SK-N-SH treated with all-trans-retinoic acid at 6 μM for 48 hours (cell line): Measurements from ENCODE around the gene THBS3.
A peak's percentile ranks its signal among the peaks of the same experiment; 100 is the strongest.

Source experiments
- ATAC-seq: fragments of 200-7000 bp; cut with Tn5 transposase; 3 replicates; pipeline ENCODE4 v1.9.1; 2020; ENCODE audit warnings: mild to moderate bottlenecking, moderate library complexity
- ARNTL ChIP-seq: fragments of 450-650 bp; formaldehyde crosslinking; IDR thresholded peaks from 2 replicates; pipeline ENCODE4 v1.5.0; 2020; ENCODE audit warnings: low read depth, mild to moderate bottlenecking, moderate library complexity, borderline replicate concordance
- BACH2 ChIP-seq: fragments of 250-450 bp; sonication (Bioruptor Pico); IDR thresholded peaks from 2 replicates; pipeline ENCODE4 v1.9.0; 2021; ENCODE audit warnings: mild to moderate bottlenecking, borderline replicate concordance
- CSDC2 ChIP-seq: fragments of 250-450 bp; sonication (Bioruptor Pico); IDR thresholded peaks from 2 replicates; pipeline ENCODE4 v1.5.0; 2020; ENCODE audit warnings: mild to moderate bottlenecking, moderate library complexity
- CSRNP3 ChIP-seq: fragments of 250-450 bp; sonication (Bioruptor Pico); IDR thresholded peaks from 2 replicates; pipeline ENCODE4 v1.5.1; 2021; ENCODE audit warnings: mild to moderate bottlenecking, moderate library complexity
- ESRRG ChIP-seq: fragments of 250-450 bp; sonication (Bioruptor Pico); IDR thresholded peaks from 2 replicates; pipeline ENCODE4 v1.6.1; 2021; ENCODE audit warnings: mild to moderate bottlenecking
- GLIS3 ChIP-seq: fragments of 250-450 bp; sonication (Bioruptor Pico); IDR thresholded peaks from 2 replicates; pipeline ENCODE4 v1.5.0; 2020; ENCODE audit warnings: mild to moderate bottlenecking, moderate library complexity
- ISL1 ChIP-seq: fragments of 250-450 bp; sonication (Bioruptor Pico); IDR thresholded peaks from 2 replicates; pipeline ENCODE4 v2.1.2; 2022; ENCODE audit warnings: mild to moderate bottlenecking, moderate library complexity
- OSR1 ChIP-seq: fragments of 250-450 bp; sonication (Bioruptor Pico); IDR thresholded peaks from 2 replicates; pipeline ENCODE4 v1.8.0; 2022; ENCODE audit warnings: moderate library complexity, mild to moderate bottlenecking, inconsistent platforms
- PATZ1 ChIP-seq: fragments of 250-450 bp; sonication (Bioruptor Pico); IDR thresholded peaks from 2 replicates; pipeline ENCODE4 v1.8.0; 2020; ENCODE audit warnings: mild to moderate bottlenecking, moderate library complexity, borderline replicate concordance
- POU6F1 ChIP-seq: fragments of 250-450 bp; sonication (Bioruptor Pico); IDR thresholded peaks from 2 replicates; pipeline ENCODE4 v1.8.0; 2021; ENCODE audit warnings: low read depth, mild to moderate bottlenecking, moderate library complexity, borderline replicate concordance
- PPARA ChIP-seq: fragments of 250-450 bp; sonication (Bioruptor Pico); IDR thresholded peaks from 2 replicates; pipeline ENCODE4 v1.5.0; 2020; ENCODE audit warnings: mild to moderate bottlenecking, borderline replicate concordance
- RARB ChIP-seq: fragments of 250-450 bp; sonication (Bioruptor Pico); IDR thresholded peaks from 2 replicates; pipeline ENCODE4 v1.8.0; 2021; ENCODE audit warnings: mild to moderate bottlenecking, moderate library complexity
- SNAI2 ChIP-seq: fragments of 250-450 bp; sonication (Bioruptor Pico); IDR thresholded peaks from 2 replicates; pipeline ENCODE4 v1.5.0; 2020; ENCODE audit warnings: mild to moderate bottlenecking, moderate library complexity
- TCF4 ChIP-seq: fragments of 250-450 bp; sonication (Bioruptor Pico); IDR thresholded peaks from 2 replicates; pipeline ENCODE4 v1.8.0; 2021; ENCODE audit warnings: mild to moderate bottlenecking, moderate library complexity, borderline replicate concordance
- TOX ChIP-seq: fragments of 250-450 bp; sonication (Bioruptor Pico); IDR thresholded peaks from 2 replicates; pipeline ENCODE4 v1.8.0; 2021; ENCODE audit warnings: mild to moderate bottlenecking, moderate library complexity, borderline replicate concordance
- ZC3H10 ChIP-seq: fragments of 250-450 bp; sonication (Bioruptor Pico); IDR thresholded peaks from 2 replicates; pipeline ENCODE4 v1.5.1; 2021; ENCODE audit warnings: mild to moderate bottlenecking, moderate library complexity
- ZFP30 ChIP-seq: fragments of 450-650 bp; formaldehyde crosslinking; IDR thresholded peaks from 2 replicates; pipeline ENCODE4 v1.5.0; 2022; ENCODE audit warnings: mild to moderate bottlenecking, moderate library complexity
- ZNF70 ChIP-seq: fragments of 450-650 bp; formaldehyde crosslinking; IDR thresholded peaks from 2 replicates; pipeline ENCODE4 v1.5.0; 2020; ENCODE audit warnings: mild to moderate bottlenecking, moderate library complexity
- ZNF8 ChIP-seq: fragments of 450-650 bp; formaldehyde crosslinking; IDR thresholded peaks from 2 replicates; pipeline ENCODE4 v1.5.0; 2020; ENCODE audit warnings: mild to moderate bottlenecking, moderate library complexity
- TF ChIP-seq, protein P1 (sequence below): fragments of 250-450 bp; sonication (Bioruptor Pico); IDR thresholded peaks from 2 replicates; pipeline ENCODE4 v1.5.1; 2020; ENCODE audit warnings: low read depth, mild to moderate bottlenecking, moderate library complexity

Gene THBS3

GRCh38 chr1:155253208-155253607 is 45.5 kb upstream of the THBS3 start:
- no peak for ATAC-seq

GRCh38 chr1:155251566-155251965 is 43.9 kb upstream of the THBS3 start:
- ATAC-seq: no peak
- no peak for TF ChIP-seq OSR1 (CRISPR knock-in tag)
- no peak for TF ChIP-seq PPARA (CRISPR knock-in tag)

More at GRCh38 chr1:155253208-155253607, 45.5 kb upstream of the THBS3 start:
- TF ChIP-seq ISL1 (CRISPR knock-in tag) (no peak), ZNF70 (no peak), POU6F1 (no peak), SNAI2 (no peak), BACH2 (no peak), TCF4 (CRISPR knock-in tag) (no peak), ZFP30 (CRISPR knock-in tag) (no peak), CSRNP3 (CRISPR knock-in tag) (no peak), ESRRG (no peak), GLIS3 (CRISPR knock-in tag) (no peak), RARB (no peak), ZNF8 (CRISPR knock-in tag) (no peak), PPARA (CRISPR knock-in tag) (no peak)
- TF ChIP-seq, protein P1, sequence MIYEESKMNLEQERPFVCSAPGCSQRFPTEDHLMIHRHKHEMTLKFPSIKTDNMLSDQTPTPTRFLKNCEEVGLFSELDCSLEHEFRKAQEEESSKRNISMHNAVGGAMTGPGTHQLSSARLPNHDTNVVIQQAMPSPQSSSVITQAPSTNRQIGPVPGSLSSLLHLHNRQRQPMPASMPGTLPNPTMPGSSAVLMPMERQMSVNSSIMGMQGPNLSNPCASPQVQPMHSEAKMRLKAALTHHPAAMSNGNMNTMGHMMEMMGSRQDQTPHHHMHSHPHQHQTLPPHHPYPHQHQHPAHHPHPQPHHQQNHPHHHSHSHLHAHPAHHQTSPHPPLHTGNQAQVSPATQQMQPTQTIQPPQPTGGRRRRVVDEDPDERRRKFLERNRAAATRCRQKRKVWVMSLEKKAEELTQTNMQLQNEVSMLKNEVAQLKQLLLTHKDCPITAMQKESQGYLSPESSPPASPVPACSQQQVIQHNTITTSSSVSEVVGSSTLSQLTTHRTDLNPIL (CRISPR knock-in tag): no peak

DNA sequence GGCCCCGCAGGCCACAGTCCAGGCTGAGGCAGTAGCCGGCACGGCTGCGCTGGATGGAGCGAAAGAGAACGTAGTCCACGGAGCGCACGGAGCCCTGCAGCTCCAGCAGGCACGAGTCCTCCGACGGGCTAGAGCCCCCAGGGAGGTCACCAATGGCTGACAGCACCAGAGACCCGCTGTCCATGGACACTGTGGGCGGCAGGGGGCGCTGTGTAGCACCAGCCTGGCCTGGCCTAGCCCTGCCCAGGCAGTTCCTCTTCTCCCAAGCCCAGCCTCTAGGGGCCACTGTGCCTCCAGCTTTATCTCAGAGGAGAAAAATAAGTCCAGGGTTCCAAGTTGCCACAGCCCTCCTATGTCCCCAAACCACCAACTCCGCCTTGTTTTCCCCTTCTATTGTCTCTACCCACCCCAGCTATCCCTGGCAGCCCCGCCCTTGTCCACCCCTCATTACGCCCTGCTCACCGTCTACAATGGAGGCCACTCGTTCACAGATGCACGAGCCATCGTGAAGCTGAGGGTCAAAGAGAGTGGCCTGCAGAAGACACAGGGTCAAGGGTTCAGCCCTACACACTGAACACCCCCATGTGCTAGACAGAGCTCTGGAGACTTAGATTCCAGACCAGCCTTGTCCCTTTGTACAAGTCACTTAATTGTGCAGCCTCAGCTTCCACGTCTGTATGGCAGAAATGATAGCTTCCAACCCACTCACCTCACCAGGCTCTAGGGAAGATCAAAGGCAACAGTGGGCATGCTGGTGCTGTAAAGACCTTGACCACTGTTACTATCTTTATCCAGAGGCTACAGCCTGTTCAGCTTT is 43.1 kb upstream of the THBS3 start:
- no peak for TF ChIP-seq POU6F1
- TF ChIP-seq PPARA (CRISPR knock-in tag): no peak
- TF ChIP-seq ZFP30 (CRISPR knock-in tag): no peak
- no peak for TF ChIP-seq ARNTL (CRISPR knock-in tag)
- no peak for TF ChIP-seq TOX (CRISPR knock-in tag)
- no peak for TF ChIP-seq CSRNP3 (CRISPR knock-in tag)
- no peak for TF ChIP-seq PATZ1 (CRISPR knock-in tag)
- peak; percentile 83 for ATAC-seq

DNA sequence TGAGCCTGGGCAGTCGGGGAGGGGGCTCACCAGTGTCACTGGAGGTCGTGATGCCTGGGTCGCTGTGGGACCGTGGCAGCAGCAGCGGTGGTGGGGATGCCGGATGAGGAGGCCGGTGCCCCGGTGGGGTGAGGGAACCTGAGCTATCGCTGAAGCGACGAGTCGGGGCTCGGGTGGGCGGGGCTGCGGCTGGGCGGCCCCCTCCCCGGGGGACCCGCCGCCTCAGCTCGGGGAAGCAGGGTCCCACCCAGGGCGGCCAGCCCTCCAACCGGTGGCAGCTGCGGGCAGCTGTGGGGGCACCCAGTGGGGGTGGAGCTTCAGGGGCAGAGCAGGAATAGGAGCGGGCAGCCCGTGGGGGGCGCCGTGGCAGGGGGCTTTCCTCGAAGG is 42.5 kb upstream of the THBS3 start:
- no peak for ATAC-seq
- TF ChIP-seq CSDC2 (no peak), OSR1 (CRISPR knock-in tag) (no peak), ZC3H10 (CRISPR knock-in tag) (no peak), ZFP30 (CRISPR knock-in tag) (no peak), ZNF8 (CRISPR knock-in tag) (no peak), PATZ1 (CRISPR knock-in tag) (no peak), BACH2 (no peak), TOX (CRISPR knock-in tag) (no peak)
- TF ChIP-seq, protein P1 (CRISPR knock-in tag): no peak
